ENCODE measurements around the gene ADAMTS12.

DNA sequence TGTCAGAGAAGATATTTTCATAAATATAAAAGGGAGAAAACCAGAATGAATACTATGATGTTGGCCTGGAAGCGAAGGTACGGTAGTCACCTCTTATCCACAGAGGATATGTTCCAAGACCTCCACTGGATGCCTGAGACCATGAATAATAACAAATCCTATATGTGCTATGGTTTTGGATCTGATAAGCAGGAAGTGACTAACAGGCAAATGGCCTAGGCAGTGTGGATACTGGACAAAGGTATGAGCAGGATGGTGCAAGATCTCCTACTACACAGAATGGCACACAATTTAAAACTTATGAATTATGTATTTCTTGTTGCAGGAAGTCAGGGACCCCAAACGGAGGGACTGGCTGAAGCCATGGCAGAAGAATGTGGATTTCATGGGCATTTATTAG, 48.2 kb downstream of the ADAMTS12 start:
- no peak for TF ChIP-seq ESRRG (CRISPR knock-in tag; IDR thresholded peaks at IDR 0.05)
- TF ChIP-seq, protein P1, sequence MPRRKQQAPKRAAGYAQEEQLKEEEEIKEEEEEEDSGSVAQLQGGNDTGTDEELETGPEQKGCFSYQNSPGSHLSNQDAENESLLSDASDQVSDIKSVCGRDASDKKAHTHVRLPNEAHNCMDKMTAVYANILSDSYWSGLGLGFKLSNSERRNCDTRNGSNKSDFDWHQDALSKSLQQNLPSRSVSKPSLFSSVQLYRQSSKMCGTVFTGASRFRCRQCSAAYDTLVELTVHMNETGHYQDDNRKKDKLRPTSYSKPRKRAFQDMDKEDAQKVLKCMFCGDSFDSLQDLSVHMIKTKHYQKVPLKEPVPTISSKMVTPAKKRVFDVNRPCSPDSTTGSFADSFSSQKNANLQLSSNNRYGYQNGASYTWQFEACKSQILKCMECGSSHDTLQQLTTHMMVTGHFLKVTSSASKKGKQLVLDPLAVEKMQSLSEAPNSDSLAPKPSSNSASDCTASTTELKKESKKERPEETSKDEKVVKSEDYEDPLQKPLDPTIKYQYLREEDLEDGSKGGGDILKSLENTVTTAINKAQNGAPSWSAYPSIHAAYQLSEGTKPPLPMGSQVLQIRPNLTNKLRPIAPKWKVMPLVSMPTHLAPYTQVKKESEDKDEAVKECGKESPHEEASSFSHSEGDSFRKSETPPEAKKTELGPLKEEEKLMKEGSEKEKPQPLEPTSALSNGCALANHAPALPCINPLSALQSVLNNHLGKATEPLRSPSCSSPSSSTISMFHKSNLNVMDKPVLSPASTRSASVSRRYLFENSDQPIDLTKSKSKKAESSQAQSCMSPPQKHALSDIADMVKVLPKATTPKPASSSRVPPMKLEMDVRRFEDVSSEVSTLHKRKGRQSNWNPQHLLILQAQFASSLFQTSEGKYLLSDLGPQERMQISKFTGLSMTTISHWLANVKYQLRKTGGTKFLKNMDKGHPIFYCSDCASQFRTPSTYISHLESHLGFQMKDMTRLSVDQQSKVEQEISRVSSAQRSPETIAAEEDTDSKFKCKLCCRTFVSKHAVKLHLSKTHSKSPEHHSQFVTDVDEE (CRISPR knock-in tag; IDR thresholded peaks at IDR 0.05): no peak
- TF ChIP-seq TOX (CRISPR knock-in tag; IDR thresholded peaks at IDR 0.05; ENCODE audit: borderline replicate concordance): no peak
- no peak for TF ChIP-seq ZFP3 (CRISPR knock-in tag; IDR thresholded peaks at IDR 0.05)
- TF ChIP-seq GLIS3 (CRISPR knock-in tag; IDR thresholded peaks at IDR 0.05): no peak
- TF ChIP-seq, protein P2, sequence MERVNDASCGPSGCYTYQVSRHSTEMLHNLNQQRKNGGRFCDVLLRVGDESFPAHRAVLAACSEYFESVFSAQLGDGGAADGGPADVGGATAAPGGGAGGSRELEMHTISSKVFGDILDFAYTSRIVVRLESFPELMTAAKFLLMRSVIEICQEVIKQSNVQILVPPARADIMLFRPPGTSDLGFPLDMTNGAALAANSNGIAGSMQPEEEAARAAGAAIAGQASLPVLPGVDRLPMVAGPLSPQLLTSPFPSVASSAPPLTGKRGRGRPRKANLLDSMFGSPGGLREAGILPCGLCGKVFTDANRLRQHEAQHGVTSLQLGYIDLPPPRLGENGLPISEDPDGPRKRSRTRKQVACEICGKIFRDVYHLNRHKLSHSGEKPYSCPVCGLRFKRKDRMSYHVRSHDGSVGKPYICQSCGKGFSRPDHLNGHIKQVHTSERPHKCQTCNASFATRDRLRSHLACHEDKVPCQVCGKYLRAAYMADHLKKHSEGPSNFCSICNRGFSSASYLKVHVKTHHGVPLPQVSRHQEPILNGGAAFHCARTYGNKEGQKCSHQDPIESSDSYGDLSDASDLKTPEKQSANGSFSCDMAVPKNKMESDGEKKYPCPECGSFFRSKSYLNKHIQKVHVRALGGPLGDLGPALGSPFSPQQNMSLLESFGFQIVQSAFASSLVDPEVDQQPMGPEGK (CRISPR knock-in tag; IDR thresholded peaks at IDR 0.05; ENCODE audit: borderline replicate concordance): no peak
- TF ChIP-seq RARB (CRISPR knock-in tag; IDR thresholded peaks at IDR 0.05): no peak
- TF ChIP-seq, protein P3, sequence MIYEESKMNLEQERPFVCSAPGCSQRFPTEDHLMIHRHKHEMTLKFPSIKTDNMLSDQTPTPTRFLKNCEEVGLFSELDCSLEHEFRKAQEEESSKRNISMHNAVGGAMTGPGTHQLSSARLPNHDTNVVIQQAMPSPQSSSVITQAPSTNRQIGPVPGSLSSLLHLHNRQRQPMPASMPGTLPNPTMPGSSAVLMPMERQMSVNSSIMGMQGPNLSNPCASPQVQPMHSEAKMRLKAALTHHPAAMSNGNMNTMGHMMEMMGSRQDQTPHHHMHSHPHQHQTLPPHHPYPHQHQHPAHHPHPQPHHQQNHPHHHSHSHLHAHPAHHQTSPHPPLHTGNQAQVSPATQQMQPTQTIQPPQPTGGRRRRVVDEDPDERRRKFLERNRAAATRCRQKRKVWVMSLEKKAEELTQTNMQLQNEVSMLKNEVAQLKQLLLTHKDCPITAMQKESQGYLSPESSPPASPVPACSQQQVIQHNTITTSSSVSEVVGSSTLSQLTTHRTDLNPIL (CRISPR knock-in tag; IDR thresholded peaks at IDR 0.05; ENCODE audit: low read depth): no peak
- no peak for TF ChIP-seq OSR1 (CRISPR knock-in tag; IDR thresholded peaks at IDR 0.05)

Measured in SK-N-SH treated with all-trans-retinoic acid at 6 μM for 48 hours (cell line).